Activated T-cell treated with anti-CD3 and anti-CD28 coated beads, Interleukin-2, amount 50 U/mL, for 24 hours (primary cell): Measurements from ENCODE around the gene AKT3.

Experiments used
- DNase-seq: peaks from one replicate; pipeline ENCODE4 v3.0.0-alpha.2; 2020
- H3K27ac Mint-ChIP-seq: 2 replicates; pipeline ENCODE4 v1.8.0; 2020; ENCODE audit warnings: mild to moderate bottlenecking, mixed read lengths
- H3K27me3 Mint-ChIP-seq: 2 replicates; pipeline ENCODE4 v1.8.0; 2020; ENCODE audit warnings: mixed read lengths
- H3K36me3 Mint-ChIP-seq: 2 replicates; pipeline ENCODE4 v1.8.0; 2020; ENCODE audit warnings: low read depth, mixed read lengths
- H3K4me1 Mint-ChIP-seq: 2 replicates; pipeline ENCODE4 v1.8.0; 2020; ENCODE audit warnings: low read depth, mixed read lengths
- H3K4me3 Mint-ChIP-seq: 2 replicates; pipeline ENCODE4 v1.8.0; 2020; ENCODE audit warnings: mild to moderate bottlenecking, moderate library complexity, mixed read lengths
- H3K9me3 Mint-ChIP-seq: 2 replicates; pipeline ENCODE4 v1.8.0; 2020; ENCODE audit warnings: mixed read lengths

Gene AKT3

DNA sequence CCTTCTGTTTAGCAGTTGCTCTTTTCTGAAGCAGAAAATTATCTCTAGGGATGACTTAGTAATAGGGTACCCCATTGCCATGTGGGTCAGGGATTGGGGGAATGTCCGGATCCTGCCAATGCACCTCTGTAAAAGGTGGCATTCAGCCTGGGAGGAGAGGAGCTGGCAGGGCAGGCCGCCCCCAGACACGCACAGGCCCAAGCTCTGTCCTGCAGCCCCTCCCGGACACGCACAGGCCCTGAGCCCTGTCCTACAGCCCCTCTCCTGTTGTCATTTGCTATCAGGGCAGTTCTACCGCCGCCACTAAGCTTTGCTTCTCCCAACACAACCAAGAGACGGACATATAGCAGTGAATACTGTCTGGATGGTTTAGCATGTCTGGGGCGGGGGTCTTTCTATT, 375.1 kb downstream of the AKT3 start:
- Mint-ChIP-seq H3K4me1 (peaks cover 9% of the 10 kb centered on the region), H3K4me3 (no peak overlapping the region)
- no peak for DNase-seq

DNA sequence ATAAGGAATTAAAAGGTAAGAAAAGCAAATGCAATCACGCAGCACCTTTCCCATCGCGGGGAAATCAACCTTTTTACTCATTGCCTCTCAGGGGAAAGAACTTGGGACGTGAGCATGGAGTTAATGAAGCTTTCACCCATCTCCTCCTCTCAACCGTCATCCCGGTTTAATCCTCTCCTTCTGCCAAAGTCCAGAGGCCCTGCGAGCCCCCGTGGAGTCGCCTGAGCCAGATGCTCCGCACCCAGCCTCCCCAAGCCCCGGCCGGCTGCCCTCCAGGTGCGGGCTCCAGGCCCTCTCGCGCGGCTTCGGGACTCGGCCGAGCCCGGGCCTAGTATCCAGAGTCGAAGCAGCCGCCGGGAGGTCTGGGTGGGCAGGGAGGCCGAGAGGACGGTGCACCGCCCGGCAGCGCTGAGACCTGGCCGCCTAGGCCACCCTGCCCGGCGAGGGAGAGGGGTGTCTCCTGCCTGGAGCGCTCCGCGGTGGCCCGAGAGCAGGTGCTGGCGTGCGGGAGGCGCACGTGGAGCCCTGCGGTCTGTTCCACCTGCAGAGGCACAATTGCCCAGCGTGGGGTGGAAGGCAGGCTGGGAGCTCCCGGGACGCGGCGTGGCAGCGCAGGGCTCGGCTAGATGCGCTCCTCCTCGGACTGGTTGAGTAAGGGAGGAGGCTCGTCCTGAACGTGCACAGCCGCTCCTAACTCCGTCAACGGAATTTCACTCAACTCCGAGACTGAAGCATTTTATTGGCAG, 375.7 kb downstream of the AKT3 start:
- H3K4me1 Mint-ChIP-seq = peaks cover 9% of the 10 kb centered on the region
- no peaks in the 10 kb centered on the region for H3K27me3 Mint-ChIP-seq
- no peak overlapping the region for H3K27ac Mint-ChIP-seq
- H3K4me3 Mint-ChIP-seq = no peak overlapping the region
- no peak for DNase-seq
- H3K36me3 Mint-ChIP-seq = peaks cover 13% of the 10 kb centered on the region
- H3K9me3 Mint-ChIP-seq = no peaks in the 10 kb centered on the region

More for the DNA sequence above, 375.1 kb downstream of the AKT3 start:
- no peaks in the 10 kb centered on the region for H3K27me3 Mint-ChIP-seq
- peaks cover 13% of the 10 kb centered on the region for H3K36me3 Mint-ChIP-seq
- H3K9me3 Mint-ChIP-seq = no peaks in the 10 kb centered on the region
- H3K27ac Mint-ChIP-seq = no peak overlapping the region

DNA sequence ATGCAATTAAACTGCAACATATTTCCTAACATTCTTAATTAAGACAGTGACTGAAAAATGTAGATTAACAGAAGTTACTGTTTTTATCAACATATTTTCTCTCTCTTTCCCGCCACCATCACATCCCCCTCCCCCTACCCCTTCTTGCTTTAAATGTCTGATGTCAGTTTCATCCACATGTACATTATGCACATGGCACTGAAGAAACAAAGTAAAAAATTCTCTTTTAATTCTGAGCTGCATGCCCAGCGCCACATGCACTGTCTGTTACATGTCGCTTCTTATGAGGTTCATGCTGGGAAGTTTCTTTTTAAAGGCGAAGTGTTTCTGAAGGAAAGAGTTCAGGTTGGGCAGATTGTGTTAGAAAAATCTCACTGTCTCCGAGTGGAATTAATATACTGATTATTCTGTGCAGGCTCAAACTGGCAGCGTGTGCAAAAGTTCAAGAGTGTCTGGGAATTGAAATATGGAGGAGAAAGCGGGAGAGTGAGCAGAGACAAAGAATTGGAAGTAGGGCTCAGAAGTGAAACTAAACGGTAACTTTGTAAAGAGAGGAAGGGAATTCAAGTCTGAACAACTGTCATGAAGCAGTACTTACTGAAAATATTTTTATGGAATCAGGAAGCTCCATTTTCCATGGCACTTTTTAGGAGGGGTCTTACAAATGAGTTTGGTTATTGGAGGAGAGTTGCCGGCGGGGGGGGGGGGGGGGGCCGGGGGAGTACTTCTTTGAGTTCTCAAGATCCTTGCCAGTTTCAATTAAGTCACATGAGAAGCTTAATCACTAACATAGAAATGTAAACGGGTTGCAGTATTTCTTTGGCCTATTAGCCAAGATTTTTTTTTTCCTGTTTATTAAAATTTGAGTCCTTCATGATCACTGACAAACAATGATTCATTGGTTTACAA, 376.6 kb downstream of the AKT3 start:
- Mint-ChIP-seq H3K36me3 (peaks cover 13% of the 10 kb centered on the region), H3K9me3 (no peaks in the 10 kb centered on the region), H3K27me3 (no peaks in the 10 kb centered on the region), H3K4me1 (peaks cover 9% of the 10 kb centered on the region), H3K27ac (peak overlapping the region; percentile 30), H3K4me3 (peak overlapping the region; percentile 71)
- DNase-seq = no peak

DNA sequence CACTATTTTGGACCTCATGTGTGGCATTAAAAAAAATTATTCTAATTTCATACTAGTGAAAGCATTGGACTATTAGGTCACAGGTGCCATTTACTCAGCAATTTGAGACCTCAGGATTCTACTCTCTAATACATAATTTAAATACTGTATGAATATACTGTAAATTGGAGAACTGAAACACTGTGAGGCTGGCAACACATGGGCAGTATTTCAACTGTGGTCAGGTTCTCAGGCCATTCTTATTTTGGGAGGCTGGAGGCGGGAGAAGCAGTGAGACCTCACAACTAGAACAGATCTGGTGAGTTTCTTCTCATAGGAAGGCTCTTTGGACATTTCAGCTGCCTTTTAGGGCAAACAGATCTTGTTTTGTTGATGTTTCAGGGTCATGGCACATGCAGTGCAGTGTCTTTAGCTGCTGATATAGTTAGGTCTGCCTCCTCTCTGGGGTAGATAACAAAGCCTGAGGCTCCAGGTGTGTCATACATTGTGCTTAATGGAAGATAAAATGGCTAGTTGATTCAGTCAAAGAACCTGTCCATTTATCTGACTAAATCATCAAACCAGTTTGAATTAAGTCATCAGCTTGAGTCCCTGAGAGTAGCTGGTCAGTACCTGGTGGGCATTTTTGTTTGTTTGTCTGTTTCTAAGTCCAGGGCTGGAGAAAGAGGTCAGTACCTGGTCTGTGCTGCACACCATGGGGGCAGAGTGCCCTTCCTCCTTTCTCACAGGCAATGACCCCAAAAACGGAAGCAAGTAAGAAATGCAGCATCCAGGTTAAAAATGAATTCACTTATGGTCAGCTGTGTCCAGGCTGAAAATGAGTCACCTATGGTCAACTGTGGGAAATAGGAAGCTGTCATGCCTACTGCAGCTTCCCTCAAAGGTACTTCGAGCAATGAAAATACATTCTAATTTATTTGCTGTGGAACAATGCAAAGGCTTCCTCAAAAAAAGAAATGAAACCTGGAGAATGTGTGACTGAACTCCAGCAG, 378.0 kb downstream of the AKT3 start:
- peaks cover 9% of the 10 kb centered on the region for H3K4me1 Mint-ChIP-seq
- no peak for DNase-seq
- H3K4me3 Mint-ChIP-seq = no peak overlapping the region
- no peaks in the 10 kb centered on the region for H3K9me3 Mint-ChIP-seq
- H3K27ac Mint-ChIP-seq = no peak overlapping the region
- H3K36me3 Mint-ChIP-seq = peaks cover 10% of the 10 kb centered on the region
- H3K27me3 Mint-ChIP-seq = no peaks in the 10 kb centered on the region

DNA sequence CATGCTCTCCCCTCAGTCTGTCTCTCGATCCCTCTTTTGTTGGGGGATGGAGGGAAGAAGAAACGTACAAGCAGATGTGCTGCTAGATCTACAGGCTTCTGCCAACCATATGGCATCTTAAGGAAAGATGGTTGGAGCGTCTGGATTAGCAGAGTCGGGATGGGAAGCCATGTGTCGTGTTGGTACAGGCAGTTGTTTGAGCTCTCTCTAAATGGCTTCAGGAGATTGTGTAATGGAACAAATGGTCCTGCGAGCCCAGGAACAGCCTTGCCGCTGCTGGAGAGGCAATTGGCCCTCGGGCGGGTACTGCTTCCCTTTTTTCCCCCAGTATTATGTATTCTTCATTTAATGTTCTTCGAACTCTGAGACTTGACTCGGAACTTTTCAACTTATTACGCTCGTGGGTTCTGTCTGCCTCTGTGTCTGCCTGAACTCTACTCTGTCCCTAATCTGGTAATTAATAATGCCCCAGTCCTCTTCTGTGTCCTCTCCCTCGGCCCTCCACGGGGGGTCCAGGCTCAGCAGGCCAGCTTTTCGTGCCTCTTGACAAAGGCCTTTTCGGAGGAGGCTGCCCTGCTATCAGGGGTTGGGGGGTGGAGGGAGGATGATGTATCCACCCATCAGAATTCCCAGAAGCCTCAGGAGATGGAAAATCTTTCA, 378.9 kb downstream of the AKT3 start:
- Mint-ChIP-seq H3K9me3 (no peaks in the 10 kb centered on the region), H3K27me3 (no peaks in the 10 kb centered on the region), H3K36me3 (peaks cover 10% of the 10 kb centered on the region), H3K4me1 (peaks cover 9% of the 10 kb centered on the region), H3K27ac (no peak overlapping the region), H3K4me3 (no peak overlapping the region)
- DNase-seq = no peak

DNA sequence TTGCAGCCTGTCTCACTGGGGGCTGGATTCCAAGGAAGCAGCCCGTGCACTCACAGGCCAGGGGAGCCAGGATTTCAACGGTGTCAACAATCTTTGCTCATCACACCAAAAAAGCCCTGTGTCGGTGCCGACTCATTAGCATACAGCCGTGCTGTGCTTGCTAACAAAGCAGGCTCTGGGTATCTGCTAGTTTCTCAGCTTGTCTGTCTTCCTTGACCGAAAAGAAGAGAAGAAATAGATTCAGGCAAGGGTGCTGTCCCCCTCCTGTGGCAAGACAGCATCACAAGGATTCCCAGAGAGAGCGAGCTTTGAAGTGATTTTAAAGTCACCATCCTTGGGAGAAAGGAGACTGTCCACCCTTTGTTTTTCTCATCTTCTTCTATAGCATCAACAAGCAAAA, 379.5 kb downstream of the AKT3 start:
- DNase-seq = no peak
- Mint-ChIP-seq H3K36me3 (peaks cover 6% of the 10 kb centered on the region), H3K27ac (no peak overlapping the region), H3K9me3 (no peaks in the 10 kb centered on the region), H3K4me1 (peaks cover 9% of the 10 kb centered on the region), H3K27me3 (no peaks in the 10 kb centered on the region), H3K4me3 (no peak overlapping the region)

DNA sequence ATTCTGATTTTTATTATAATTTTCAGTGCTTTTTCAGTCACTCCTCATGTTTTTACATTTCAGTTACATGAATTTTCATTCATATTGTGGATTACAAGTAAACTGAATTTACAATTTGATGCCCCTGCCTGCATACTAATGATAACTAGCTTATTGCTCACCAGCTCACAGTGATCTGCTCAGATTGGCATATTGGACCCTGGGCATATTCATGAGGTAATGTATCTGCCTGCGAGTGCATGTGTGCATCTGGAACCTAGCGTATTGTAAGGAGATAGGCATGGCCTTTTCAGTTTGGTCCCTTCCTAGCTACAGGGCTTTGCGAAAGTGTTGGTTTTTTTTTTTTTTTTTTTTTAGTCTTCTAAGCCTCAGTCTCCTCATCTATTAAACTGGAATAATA, 380.5 kb downstream of the AKT3 start:
- no peak overlapping the region for H3K27ac Mint-ChIP-seq
- no peak overlapping the region for H3K4me3 Mint-ChIP-seq
- peaks cover 3% of the 10 kb centered on the region for H3K36me3 Mint-ChIP-seq
- peaks cover 9% of the 10 kb centered on the region for H3K4me1 Mint-ChIP-seq
- H3K9me3 Mint-ChIP-seq = no peaks in the 10 kb centered on the region
- DNase-seq = no peak
- no peaks in the 10 kb centered on the region for H3K27me3 Mint-ChIP-seq

DNA sequence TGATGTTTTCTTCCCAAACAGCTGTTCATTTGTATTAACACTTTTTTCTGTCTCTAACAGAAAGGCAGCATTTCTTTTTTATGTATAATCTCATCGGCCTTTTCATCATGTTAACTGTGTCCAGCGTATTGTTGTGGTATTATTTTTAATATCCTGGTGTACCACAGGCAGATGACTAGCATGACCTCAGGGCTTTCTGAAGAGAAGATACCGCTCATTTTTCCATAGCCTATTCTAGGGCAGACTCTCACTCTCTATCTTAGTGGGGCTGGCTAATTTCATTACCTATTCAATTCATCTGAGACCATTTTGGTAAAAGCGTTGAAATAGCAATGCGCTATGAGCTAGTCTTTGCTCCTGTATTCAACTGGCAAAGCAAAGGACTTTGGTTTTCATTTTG, 384.3 kb downstream of the AKT3 start:
- Mint-ChIP-seq H3K4me3 (no peak overlapping the region), H3K27me3 (no peaks in the 10 kb centered on the region), H3K27ac (no peak overlapping the region), H3K9me3 (no peaks in the 10 kb centered on the region), H3K36me3 (peaks cover 9% of the 10 kb centered on the region), H3K4me1 (no peaks in the 10 kb centered on the region)
- DNase-seq = no peak

DNA sequence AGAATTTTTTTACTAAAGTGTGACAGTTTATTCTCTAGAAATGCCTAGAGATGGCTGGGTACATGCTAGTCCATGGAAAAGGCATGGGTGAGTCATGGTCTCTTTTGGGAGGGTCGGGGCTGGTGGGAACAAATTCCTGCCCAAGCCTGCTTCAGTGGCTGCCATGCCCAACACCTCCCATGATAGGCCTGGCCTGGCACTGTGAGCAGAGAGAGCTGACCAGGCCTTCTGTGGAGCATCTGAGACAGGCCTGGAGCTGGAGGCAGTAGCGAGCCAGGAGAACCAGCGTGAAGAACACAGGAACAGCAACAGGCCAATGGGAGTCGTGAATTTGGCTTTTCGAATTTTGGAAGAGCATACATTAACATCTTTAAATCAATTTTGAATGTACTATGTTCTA, 385.0 kb downstream of the AKT3 start:
- H3K9me3 Mint-ChIP-seq = no peaks in the 10 kb centered on the region
- peaks cover 13% of the 10 kb centered on the region for H3K36me3 Mint-ChIP-seq
- H3K4me1 Mint-ChIP-seq = no peaks in the 10 kb centered on the region
- no peak overlapping the region for H3K27ac Mint-ChIP-seq
- H3K27me3 Mint-ChIP-seq = no peaks in the 10 kb centered on the region
- no peak overlapping the region for H3K4me3 Mint-ChIP-seq
- DNase-seq = no peak

DNA sequence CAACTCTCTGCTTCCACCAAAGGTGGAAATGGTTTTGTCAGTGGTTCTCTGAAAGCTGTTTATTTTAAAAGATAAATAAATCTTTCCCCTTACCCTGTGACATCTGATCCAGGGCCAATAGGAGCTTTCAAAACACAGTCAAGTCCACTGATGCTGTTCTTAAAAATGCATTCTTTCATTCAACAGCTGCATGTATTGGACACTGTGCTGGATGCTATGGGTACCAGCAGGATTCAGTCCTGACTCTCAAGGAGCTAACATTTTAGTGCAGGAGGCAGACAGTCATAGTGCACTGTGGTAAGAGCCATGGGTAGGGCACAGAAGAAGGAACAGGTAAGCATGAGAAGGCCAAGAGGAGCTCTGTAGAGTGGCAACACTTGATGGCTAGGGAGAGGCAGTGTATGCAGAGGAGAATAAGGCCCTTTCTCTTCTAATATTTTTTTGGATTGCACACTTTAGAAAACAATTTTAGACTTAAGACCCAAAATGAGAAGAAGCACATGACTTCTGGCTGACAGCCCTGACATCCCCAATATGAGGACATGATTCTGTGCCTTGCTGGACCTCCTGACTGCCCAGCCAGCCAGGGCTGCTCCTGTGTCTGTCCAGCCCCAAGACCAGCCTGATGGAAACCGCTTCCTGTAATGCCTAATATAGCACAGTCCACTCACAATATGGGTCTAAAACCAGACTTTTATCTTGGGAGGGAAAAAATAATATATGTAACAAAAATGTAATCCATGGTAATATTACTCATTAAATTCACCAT, 386.9 kb downstream of the AKT3 start:
- Mint-ChIP-seq H3K4me1 (no peaks in the 10 kb centered on the region), H3K9me3 (no peaks in the 10 kb centered on the region), H3K36me3 (peaks cover 15% of the 10 kb centered on the region), H3K4me3 (no peak overlapping the region), H3K27me3 (no peaks in the 10 kb centered on the region), H3K27ac (no peak overlapping the region)
- DNase-seq = no peak

DNA sequence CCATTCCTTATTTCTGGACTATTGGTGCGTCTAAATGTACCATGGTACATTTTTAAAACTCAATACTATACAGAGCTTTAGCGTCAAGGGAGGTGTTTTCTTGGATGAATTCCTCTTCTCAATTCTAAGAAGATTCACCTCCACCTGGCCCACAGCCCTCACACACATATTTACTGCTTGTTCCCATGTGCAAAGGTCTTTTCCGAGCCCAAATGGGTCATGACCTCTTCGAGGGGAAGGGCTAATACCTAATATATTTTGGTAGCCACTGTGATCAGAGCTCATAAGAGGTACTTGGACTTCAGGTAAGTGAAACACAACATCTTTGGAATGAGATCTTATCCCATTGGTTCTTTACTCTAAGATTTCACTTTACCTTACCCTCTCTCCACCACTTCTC, 388.3 kb downstream of the AKT3 start:
- no peak for DNase-seq
- Mint-ChIP-seq H3K27me3 (no peaks in the 10 kb centered on the region), H3K27ac (no peak overlapping the region), H3K36me3 (peaks cover 17% of the 10 kb centered on the region), H3K4me3 (no peak overlapping the region), H3K4me1 (no peaks in the 10 kb centered on the region), H3K9me3 (no peaks in the 10 kb centered on the region)

DNA sequence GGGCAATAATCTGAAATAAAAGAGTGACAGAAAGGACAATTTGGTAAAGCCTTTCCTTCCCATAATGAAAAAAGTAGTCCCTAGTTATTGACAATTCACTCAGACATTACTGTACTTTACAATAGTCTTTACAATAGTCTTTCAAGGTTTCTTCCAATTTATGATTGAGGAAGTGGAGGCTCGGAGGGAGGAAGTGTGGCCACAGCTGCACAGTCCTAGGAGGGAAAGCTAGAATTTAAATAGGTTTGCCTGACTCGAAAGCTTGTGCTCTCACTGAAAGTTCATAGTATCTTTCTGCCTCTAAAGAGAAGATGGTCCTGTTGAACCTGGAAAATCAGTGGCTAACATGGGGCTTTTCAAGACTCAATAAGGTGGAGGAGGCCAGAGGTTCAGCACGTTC, 391.0 kb downstream of the AKT3 start:
- Mint-ChIP-seq H3K27ac (no peak overlapping the region), H3K4me3 (no peak overlapping the region), H3K27me3 (no peaks in the 10 kb centered on the region), H3K4me1 (no peaks in the 10 kb centered on the region), H3K9me3 (no peaks in the 10 kb centered on the region), H3K36me3 (peaks cover 22% of the 10 kb centered on the region)
- DNase-seq = no peak

DNA sequence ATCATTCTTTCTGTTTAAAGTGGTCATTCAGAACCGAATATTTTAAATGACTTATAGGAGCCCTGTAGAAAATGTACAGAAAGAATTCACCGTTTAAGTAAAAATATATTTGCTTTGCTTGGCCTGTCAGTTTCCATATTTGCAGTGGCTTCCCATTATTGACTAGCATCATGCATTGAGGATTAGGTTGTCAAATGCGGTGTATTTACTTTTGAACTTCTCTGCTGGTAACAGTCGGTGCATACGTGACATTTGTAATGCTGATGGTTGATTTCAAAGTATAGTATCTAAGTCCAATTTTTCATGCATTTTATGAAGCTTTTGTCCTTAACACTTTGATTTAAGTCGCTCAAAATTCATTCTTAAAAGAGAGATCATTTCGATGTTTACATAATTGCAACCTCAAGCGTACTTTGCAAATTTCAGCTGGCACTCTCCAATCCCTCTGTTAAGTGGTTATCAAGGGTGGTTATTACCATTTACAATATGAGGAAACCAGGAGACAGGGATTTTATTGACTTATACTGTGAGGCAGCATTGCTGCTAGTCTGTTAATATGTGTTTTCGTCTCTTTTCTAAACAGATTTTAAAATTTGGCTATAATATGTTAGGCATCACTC, 392.6 kb downstream of the AKT3 start:
- Mint-ChIP-seq H3K36me3 (peaks cover 20% of the 10 kb centered on the region), H3K27me3 (no peaks in the 10 kb centered on the region), H3K4me1 (no peaks in the 10 kb centered on the region), H3K9me3 (no peaks in the 10 kb centered on the region), H3K4me3 (no peak overlapping the region), H3K27ac (no peak overlapping the region)
- no peak for DNase-seq
